Endodermal cell (in vitro differentiated cells): Measurements from ENCODE around the gene KIAA0825. TPM values are rescaled to one million over a fixed set of nuclear protein-coding genes. Genes with fewer than 3 reads are reported as not detected.

Experiments used
- DNase-seq: peaks from one replicate; pipeline ENCODE4 v3.0.0-alpha.2; 2017
- H3K27ac ChIP-seq: 2 replicates; pipeline ENCODE4 v1.5.1; 2013; ENCODE audit warnings: mild to moderate bottlenecking, low read depth, low read length, moderate library complexity
- H3K27me3 ChIP-seq: 2 replicates; pipeline ENCODE4 v1.6.1; 2013; ENCODE audit warnings: mild to moderate bottlenecking, low read length, moderate library complexity; ENCODE audit not compliant: insufficient read depth, control insufficient read depth, poor library complexity, severe bottlenecking
- H3K36me3 ChIP-seq: 2 replicates; pipeline ENCODE4 v1.7.0; 2013; ENCODE audit warnings: mild to moderate bottlenecking, low read length, moderate library complexity; ENCODE audit not compliant: control insufficient read depth, insufficient read depth
- H3K4me1 ChIP-seq: one replicate; pipeline ENCODE4 v1.7.0; 2013; ENCODE audit warnings: low read length; ENCODE audit not compliant: control insufficient read depth, insufficient read depth
- H3K4me3 ChIP-seq: 2 replicates; pipeline ENCODE4 v1.5.1; 2013; ENCODE audit warnings: mild to moderate bottlenecking, low read length, moderate library complexity
- H3K9ac ChIP-seq: 2 replicates; pipeline ENCODE4 v1.6.1; 2013; ENCODE audit warnings: mild to moderate bottlenecking, low read length, moderate library complexity; ENCODE audit not compliant: poor library complexity, severe bottlenecking; ENCODE audit errors: extremely low read depth
- H3K9me3 ChIP-seq: 2 replicates; pipeline ENCODE4 v1.6.1; 2013; ENCODE audit warnings: mild to moderate bottlenecking, low read length, moderate library complexity; ENCODE audit not compliant: control insufficient read depth
- H3K27ac Mint-ChIP-seq: 2 replicates; pipeline ENCODE4 v1.8.0; 2020; ENCODE audit warnings: mixed read lengths
- H3K27me3 Mint-ChIP-seq: 2 replicates; pipeline ENCODE4 v1.8.0; 2021; ENCODE audit warnings: mild to moderate bottlenecking, mixed read lengths; ENCODE audit not compliant: insufficient read depth
- H3K36me3 Mint-ChIP-seq: 2 replicates; pipeline ENCODE4 v1.8.0; 2020; ENCODE audit warnings: low read depth, mixed read lengths
- H3K4me1 Mint-ChIP-seq: 2 replicates; pipeline ENCODE4 v1.8.0; 2020; ENCODE audit warnings: mixed read lengths
- H3K4me3 Mint-ChIP-seq: 2 replicates; pipeline ENCODE4 v1.8.0; 2020; ENCODE audit warnings: mild to moderate bottlenecking, moderate library complexity, mixed read lengths
- H3K9me3 Mint-ChIP-seq: 2 replicates; pipeline ENCODE4 v1.8.0; 2020; ENCODE audit warnings: mild to moderate bottlenecking, mixed read lengths
- WGBS, 2 experiments: methylation state at CpG; one replicate each; pipeline versions ENCODE4 v1.1.5 to v1.1.7; 2013; ENCODE audit warnings: missing lambda C conversion rate in 2 of 2, mixed read lengths in 1 of 2; ENCODE audit not compliant: insufficient coverage in 1 of 2, insufficient read length in 1 of 2; 5-methylcytosine and 5-hydroxymethylcytosine counted together
- total RNA-seq, 2 donors: library from RNA; stranded (reverse); fragmentation: NEBNext Ultra II Directional in 1 of 2; extraction: Animal tissue kit (Norgen Biotek cat#: 25700) in 1 of 2; gene quantifications; 2 replicates in 1 of 2; 3 replicates in 1 of 2; pipeline ENCODE4 v1.2.1, GENCODE V29; 2021
- TF ChIP-seq, protein P1 (sequence below): fragments of 200-600 bp; sonication (generic); conservative IDR thresholded peaks from 2 replicates; pipeline ENCODE4 v1.5.0; 2021; ENCODE audit warnings: antibody characterized with exemption, mild to moderate bottlenecking

KIAA0825 gene
- total RNA-seq, 2 donors from 2014 or later, result 2.6 to 3.1 TPM

DNA sequence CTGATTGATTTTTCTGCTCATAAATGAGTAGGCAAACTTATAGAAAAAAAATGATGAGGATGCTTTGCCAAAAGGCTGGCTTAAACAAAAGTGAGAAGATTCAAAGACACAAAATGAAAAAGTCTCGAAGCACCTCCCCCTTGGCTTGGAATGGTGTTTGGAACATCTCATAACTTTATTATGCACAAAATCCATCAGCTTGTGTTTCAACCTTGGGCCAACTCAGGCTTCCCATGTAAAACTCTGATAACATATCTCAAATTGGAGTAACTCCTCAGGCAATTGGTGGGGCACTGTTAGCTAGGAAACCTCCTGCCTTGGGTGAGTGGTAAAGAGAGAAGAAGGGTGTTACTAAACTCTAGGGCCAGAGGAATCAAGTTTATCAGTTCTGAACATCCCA lies 176.3 kb downstream of the KIAA0825 start:
- H3K4me3 Mint-ChIP-seq, result no peak overlapping the region
- Histone ChIP-seq H3K4me1 (peaks cover 10% of the 10 kb centered on the region), H3K9me3 (no peaks in the 10 kb centered on the region), H3K9ac (no peak overlapping the region), H3K27me3 (no peaks in the 10 kb centered on the region), H3K27ac (no peak overlapping the region), H3K36me3 (no peaks in the 10 kb centered on the region), H3K4me3 (no peak overlapping the region)
- H3K9me3 Mint-ChIP-seq, result no peaks in the 10 kb centered on the region
- H3K36me3 Mint-ChIP-seq, result no peaks in the 10 kb centered on the region
- H3K4me1 Mint-ChIP-seq, result peaks cover 23% of the 10 kb centered on the region
- TF ChIP-seq, protein P1, sequence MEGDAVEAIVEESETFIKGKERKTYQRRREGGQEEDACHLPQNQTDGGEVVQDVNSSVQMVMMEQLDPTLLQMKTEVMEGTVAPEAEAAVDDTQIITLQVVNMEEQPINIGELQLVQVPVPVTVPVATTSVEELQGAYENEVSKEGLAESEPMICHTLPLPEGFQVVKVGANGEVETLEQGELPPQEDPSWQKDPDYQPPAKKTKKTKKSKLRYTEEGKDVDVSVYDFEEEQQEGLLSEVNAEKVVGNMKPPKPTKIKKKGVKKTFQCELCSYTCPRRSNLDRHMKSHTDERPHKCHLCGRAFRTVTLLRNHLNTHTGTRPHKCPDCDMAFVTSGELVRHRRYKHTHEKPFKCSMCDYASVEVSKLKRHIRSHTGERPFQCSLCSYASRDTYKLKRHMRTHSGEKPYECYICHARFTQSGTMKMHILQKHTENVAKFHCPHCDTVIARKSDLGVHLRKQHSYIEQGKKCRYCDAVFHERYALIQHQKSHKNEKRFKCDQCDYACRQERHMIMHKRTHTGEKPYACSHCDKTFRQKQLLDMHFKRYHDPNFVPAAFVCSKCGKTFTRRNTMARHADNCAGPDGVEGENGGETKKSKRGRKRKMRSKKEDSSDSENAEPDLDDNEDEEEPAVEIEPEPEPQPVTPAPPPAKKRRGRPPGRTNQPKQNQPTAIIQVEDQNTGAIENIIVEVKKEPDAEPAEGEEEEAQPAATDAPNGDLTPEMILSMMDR, result no peak
- no peak for DNase-seq
- no peak overlapping the region for H3K27ac Mint-ChIP-seq
- WGBS, 2 experiments, result 95 to 100% methylated on average over 1 of the region's 1 CpG
- H3K27me3 Mint-ChIP-seq, result no peaks in the 10 kb centered on the region

DNA sequence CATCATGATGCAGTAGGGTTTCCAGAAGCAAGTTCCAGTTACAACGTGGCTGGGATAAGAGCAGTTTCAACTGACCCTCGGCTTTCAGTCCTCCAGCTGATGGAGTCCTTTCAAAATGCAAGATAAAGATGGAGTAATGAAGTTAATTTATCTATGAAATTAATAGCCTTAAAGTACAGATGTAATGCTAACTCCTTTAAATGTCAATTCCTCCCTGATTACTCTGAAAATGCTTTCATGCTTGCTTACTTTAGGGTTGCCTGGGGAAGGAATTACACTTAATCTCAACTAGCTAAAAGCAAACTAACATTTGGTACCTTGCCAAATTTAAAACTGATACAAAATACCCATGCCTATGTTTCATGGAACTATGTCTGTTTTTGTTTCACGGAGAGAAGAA lies 178.4 kb downstream of the KIAA0825 start:
- Histone ChIP-seq H3K9ac (no peak overlapping the region), H3K9me3 (no peaks in the 10 kb centered on the region), H3K4me3 (no peak overlapping the region), H3K4me1 (peaks cover 10% of the 10 kb centered on the region), H3K36me3 (no peaks in the 10 kb centered on the region), H3K27ac (no peak overlapping the region), H3K27me3 (no peaks in the 10 kb centered on the region)
- peaks cover 9% of the 10 kb centered on the region for H3K9me3 Mint-ChIP-seq
- no peak overlapping the region for H3K27ac Mint-ChIP-seq
- 92% methylated on average over 3 of the region's 3 CpGs; no CpG with 5 or more reads in 1 of the 2 experiments for WGBS, 2 experiments
- TF ChIP-seq, protein P1, result no peak
- H3K4me3 Mint-ChIP-seq, result no peak overlapping the region
- peaks cover 23% of the 10 kb centered on the region for H3K4me1 Mint-ChIP-seq
- H3K27me3 Mint-ChIP-seq, result no peaks in the 10 kb centered on the region
- no peak for DNase-seq
- peaks cover 2% of the 10 kb centered on the region for H3K36me3 Mint-ChIP-seq

DNA sequence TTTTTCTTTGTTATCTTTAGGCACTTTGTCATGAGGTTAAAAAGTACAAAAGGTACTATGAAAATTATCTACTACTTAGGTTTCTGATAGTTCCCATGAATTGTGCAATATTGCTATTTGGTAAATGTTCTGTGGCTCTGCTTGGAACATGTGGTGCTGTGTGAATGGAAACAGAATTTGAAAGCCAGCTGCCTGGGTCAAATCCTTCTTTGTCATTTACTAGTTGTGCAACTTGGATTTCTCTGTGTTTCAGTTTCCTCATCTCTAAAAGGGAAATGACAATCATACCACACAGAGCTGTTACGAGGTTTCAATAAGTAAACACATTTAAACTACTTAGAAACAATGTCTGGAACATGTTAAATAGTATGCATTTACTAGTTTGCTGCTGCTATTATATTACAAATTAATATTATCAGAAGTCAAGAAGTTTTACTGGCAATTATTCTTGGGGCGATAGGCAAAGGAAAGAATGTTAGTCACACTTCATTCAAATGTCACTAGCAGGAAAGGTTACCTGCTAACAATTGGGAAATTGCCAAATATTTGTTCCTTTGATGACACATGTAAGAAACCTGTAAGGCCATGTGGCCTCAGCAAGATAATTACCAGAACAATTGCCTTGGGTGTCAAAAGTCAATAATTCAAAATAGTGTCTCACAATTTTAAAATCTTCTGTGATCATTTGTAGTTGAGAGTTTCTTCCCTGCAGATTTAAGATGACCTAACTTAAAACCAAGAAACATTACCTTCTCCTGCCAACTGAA lies 184.8 kb downstream of the KIAA0825 start:
- TF ChIP-seq, protein P1, result no peak
- Histone ChIP-seq H3K27ac (no peak overlapping the region), H3K4me3 (no peak overlapping the region), H3K4me1 (peaks cover 4% of the 10 kb centered on the region), H3K27me3 (no peaks in the 10 kb centered on the region), H3K9me3 (peaks cover 9% of the 10 kb centered on the region), H3K36me3 (no peaks in the 10 kb centered on the region), H3K9ac (no peak overlapping the region)
- H3K27ac Mint-ChIP-seq, result no peak overlapping the region
- no peak overlapping the region for H3K4me3 Mint-ChIP-seq
- H3K9me3 Mint-ChIP-seq, result peaks cover 14% of the 10 kb centered on the region
- H3K27me3 Mint-ChIP-seq, result no peaks in the 10 kb centered on the region
- H3K36me3 Mint-ChIP-seq, result peaks cover 6% of the 10 kb centered on the region
- 92% methylated on average over 2 of the region's 2 CpGs; no CpG with 5 or more reads in 1 of the 2 experiments for WGBS, 2 experiments
- no peak for DNase-seq
- peaks cover 6% of the 10 kb centered on the region for H3K4me1 Mint-ChIP-seq
